Thoracic aorta (tissue), 2 donors: ENCODE data around the gene ZC3H12C. TPM values are rescaled to one million over a fixed set of nuclear protein-coding genes. Genes with fewer than 3 reads are reported as not detected.

ENCODE experiments used
- ATAC-seq: fragments of 150-250 bp; one replicate; pipeline ENCODE4 v1.8.0; 2017; ENCODE audit warnings: low read depth; ENCODE audit not compliant: insufficient number of reproducible peaks, low FRiP score
- DNase-seq: peaks from one replicate; pipeline ENCODE4 v3.0.0-alpha.2; 2020; ENCODE audit warnings: low spot score
- H3K27ac ChIP-seq, 2 donors: fragments of 200-600 bp; sonication (generic); 1 replicate in 1 of 2; 2 replicates in 1 of 2; pipeline ENCODE4 v1.5.1; 2016; ENCODE audit warnings: mild to moderate bottlenecking in 2 of 2, moderate library complexity in 2 of 2
- H3K27me3 ChIP-seq: fragments of 200-600 bp; sonication (generic); replicated peaks from 2 replicates; pipeline ENCODE4 v1.6.0; 2016; ENCODE audit warnings: mild to moderate bottlenecking; ENCODE audit not compliant: insufficient read depth
- H3K36me3 ChIP-seq: fragments of 200-600 bp; sonication (generic); one replicate; pipeline ENCODE4 v1.5.1; 2016
- H3K4me1 ChIP-seq, 2 donors: fragments of 200-600 bp; sonication (generic); 1 replicate in 1 of 2; 2 replicates in 1 of 2; pipeline versions ENCODE4 v1.5.1 to v1.6.0; 2016; ENCODE audit warnings: low read depth in 2 of 2, mild to moderate bottlenecking in 1 of 2; ENCODE audit not compliant: control insufficient read depth in 1 of 2
- H3K4me3 ChIP-seq: fragments of 200-600 bp; sonication (generic); 2 replicates; pipeline ENCODE4 v1.5.1; 2016; ENCODE audit warnings: mild to moderate bottlenecking
- H3K9me3 ChIP-seq: fragments of 200-600 bp; sonication (generic); 2 replicates; pipeline ENCODE4 v1.5.1; 2016
- CTCF ChIP-seq: fragments of 200-600 bp; sonication (generic); IDR thresholded peaks from one replicate; pipeline ENCODE4 v1.5.1; 2019; ENCODE audit warnings: antibody characterized with exemption
- total RNA-seq, 2 donors: library from RNA; depleted of rRNA; stranded (reverse); fragments of >200 nt; gene quantifications; one replicate each; pipeline versions ENCODE4 v1.1.0 to v1.2.3, GENCODE V29; 2016

The ZC3H12C gene
- total RNA-seq, 2 donors from 2014 or later: 13.6 to 13.7 TPM

- no peak for DNase-seq
- Histone ChIP-seq H3K27ac (peak overlapping the region; percentile 91 to 96), H3K4me1 (peaks cover 23 to 28% of the 10 kb centered on the region in 2 donors), H3K36me3 (no peaks in the 10 kb centered on the region), H3K27me3 (no peaks in the 10 kb centered on the region), H3K9me3 (no peaks in the 10 kb centered on the region), H3K4me3 (peak overlapping the region; percentile 88)
- ATAC-seq: no peak
- TF ChIP-seq CTCF: no peak
Measured at GRCh38 chr11:110094298-110095285, 1.4 kb downstream of the ZC3H12C start.

- H3K27ac ChIP-seq: peak overlapping the region in 1 of 2 donors; percentile 96
Measured at GRCh38 chr11:110095554-110095953, 2.4 kb downstream of the ZC3H12C start.

GRCh38 chr11:110096496-110096895, 3.3 kb downstream of the ZC3H12C start:
- TF ChIP-seq CTCF: no peak

More at GRCh38 chr11:110095554-110095953, 2.4 kb downstream of the ZC3H12C start:
- no peak for ATAC-seq
- H3K9me3 ChIP-seq: no peaks in the 10 kb centered on the region
- H3K27me3 ChIP-seq: no peaks in the 10 kb centered on the region
- DNase-seq: no peak
- H3K4me3 ChIP-seq: no peak overlapping the region
- peaks cover 23 to 30% of the 10 kb centered on the region in 2 donors for H3K4me1 ChIP-seq
- TF ChIP-seq CTCF: no peak
- no peaks in the 10 kb centered on the region for H3K36me3 ChIP-seq

GRCh38 chr11:110097459-110098012, 4.3 kb downstream of the ZC3H12C start:
- Histone ChIP-seq H3K4me3 (no peak overlapping the region), H3K27ac (no peak overlapping the region), H3K36me3 (no peaks in the 10 kb centered on the region), H3K27me3 (no peaks in the 10 kb centered on the region), H3K9me3 (no peaks in the 10 kb centered on the region), H3K4me1 (peaks cover 23 to 30% of the 10 kb centered on the region in 2 donors)
- no peak for ATAC-seq
- no peak for TF ChIP-seq CTCF
- DNase-seq: no peak

More at GRCh38 chr11:110096496-110096895, 3.3 kb downstream of the ZC3H12C start:
- H3K36me3 ChIP-seq: no peaks in the 10 kb centered on the region
- H3K4me1 ChIP-seq: peaks cover 23 to 30% of the 10 kb centered on the region in 2 donors
- no peaks in the 10 kb centered on the region for H3K9me3 ChIP-seq
- H3K27ac ChIP-seq: no peak overlapping the region
- no peak overlapping the region for H3K4me3 ChIP-seq
- DNase-seq (no peak), ATAC-seq (no peak)
- H3K27me3 ChIP-seq: no peaks in the 10 kb centered on the region

- H3K4me1 ChIP-seq: peaks cover 23 to 30% of the 10 kb centered on the region in 2 donors
- no peak for DNase-seq
- no peaks in the 10 kb centered on the region for H3K9me3 ChIP-seq
- H3K36me3 ChIP-seq: no peaks in the 10 kb centered on the region
- ATAC-seq: no peak
- H3K27me3 ChIP-seq: no peaks in the 10 kb centered on the region
- no peak overlapping the region for H3K27ac ChIP-seq
- H3K4me3 ChIP-seq: no peak overlapping the region
- no peak for TF ChIP-seq CTCF
Measured at GRCh38 chr11:110098645-110099044, 5.5 kb downstream of the ZC3H12C start.
